SK-N-SH treated with all-trans-retinoic acid at 6 μM for 48 hours (cell line): ENCODE measurements around the gene RAB35.

ENCODE experiments used
- ATAC-seq: fragments of 200-7000 bp; cut with Tn5 transposase; 3 replicates; pipeline ENCODE4 v1.9.1; 2020; ENCODE audit warnings: mild to moderate bottlenecking, moderate library complexity
- ARNTL ChIP-seq: fragments of 450-650 bp; formaldehyde crosslinking; IDR thresholded peaks from 2 replicates; pipeline ENCODE4 v1.5.0; 2020; ENCODE audit warnings: low read depth, mild to moderate bottlenecking, moderate library complexity, borderline replicate concordance
- BACH2 ChIP-seq: fragments of 250-450 bp; sonication (Bioruptor Pico); IDR thresholded peaks from 2 replicates; pipeline ENCODE4 v1.9.0; 2021; ENCODE audit warnings: mild to moderate bottlenecking, borderline replicate concordance
- CREB5 ChIP-seq: fragments of 250-450 bp; sonication (Bioruptor Pico); IDR thresholded peaks from 2 replicates; pipeline ENCODE4 v1.5.1; 2020; ENCODE audit warnings: low read depth, mild to moderate bottlenecking, moderate library complexity
- CSDC2 ChIP-seq: fragments of 250-450 bp; sonication (Bioruptor Pico); IDR thresholded peaks from 2 replicates; pipeline ENCODE4 v1.5.0; 2020; ENCODE audit warnings: mild to moderate bottlenecking, moderate library complexity
- ESRRG ChIP-seq: fragments of 250-450 bp; sonication (Bioruptor Pico); IDR thresholded peaks from 2 replicates; pipeline ENCODE4 v1.6.1; 2021; ENCODE audit warnings: mild to moderate bottlenecking
- GLIS3 ChIP-seq: fragments of 250-450 bp; sonication (Bioruptor Pico); IDR thresholded peaks from 2 replicates; pipeline ENCODE4 v1.5.0; 2020; ENCODE audit warnings: mild to moderate bottlenecking, moderate library complexity
- ISL1 ChIP-seq: fragments of 250-450 bp; sonication (Bioruptor Pico); IDR thresholded peaks from 2 replicates; pipeline ENCODE4 v2.1.2; 2022; ENCODE audit warnings: mild to moderate bottlenecking, moderate library complexity
- OSR1 ChIP-seq: fragments of 250-450 bp; sonication (Bioruptor Pico); IDR thresholded peaks from 2 replicates; pipeline ENCODE4 v1.8.0; 2022; ENCODE audit warnings: moderate library complexity, mild to moderate bottlenecking, inconsistent platforms
- PATZ1 ChIP-seq: fragments of 250-450 bp; sonication (Bioruptor Pico); IDR thresholded peaks from 2 replicates; pipeline ENCODE4 v1.8.0; 2020; ENCODE audit warnings: mild to moderate bottlenecking, moderate library complexity, borderline replicate concordance
- POU6F1 ChIP-seq: fragments of 250-450 bp; sonication (Bioruptor Pico); IDR thresholded peaks from 2 replicates; pipeline ENCODE4 v1.8.0; 2021; ENCODE audit warnings: low read depth, mild to moderate bottlenecking, moderate library complexity, borderline replicate concordance
- PPARA ChIP-seq: fragments of 250-450 bp; sonication (Bioruptor Pico); IDR thresholded peaks from 2 replicates; pipeline ENCODE4 v1.5.0; 2020; ENCODE audit warnings: mild to moderate bottlenecking, borderline replicate concordance
- RARB ChIP-seq: fragments of 250-450 bp; sonication (Bioruptor Pico); IDR thresholded peaks from 2 replicates; pipeline ENCODE4 v1.8.0; 2021; ENCODE audit warnings: mild to moderate bottlenecking, moderate library complexity
- SNAI2 ChIP-seq: fragments of 250-450 bp; sonication (Bioruptor Pico); IDR thresholded peaks from 2 replicates; pipeline ENCODE4 v1.5.0; 2020; ENCODE audit warnings: mild to moderate bottlenecking, moderate library complexity
- TCF4 ChIP-seq: fragments of 250-450 bp; sonication (Bioruptor Pico); IDR thresholded peaks from 2 replicates; pipeline ENCODE4 v1.8.0; 2021; ENCODE audit warnings: mild to moderate bottlenecking, moderate library complexity, borderline replicate concordance
- TOX ChIP-seq: fragments of 250-450 bp; sonication (Bioruptor Pico); IDR thresholded peaks from 2 replicates; pipeline ENCODE4 v1.8.0; 2021; ENCODE audit warnings: mild to moderate bottlenecking, moderate library complexity, borderline replicate concordance
- TSHZ2 ChIP-seq: fragments of 250-450 bp; sonication (Bioruptor Pico); IDR thresholded peaks from 2 replicates; pipeline ENCODE4 v1.5.0; 2020; ENCODE audit warnings: mild to moderate bottlenecking, moderate library complexity
- ZC3H10 ChIP-seq: fragments of 250-450 bp; sonication (Bioruptor Pico); IDR thresholded peaks from 2 replicates; pipeline ENCODE4 v1.5.1; 2021; ENCODE audit warnings: mild to moderate bottlenecking, moderate library complexity
- ZFP3 ChIP-seq: fragments of 250-450 bp; sonication (Bioruptor Pico); IDR thresholded peaks from 2 replicates; pipeline ENCODE4 v1.5.0; 2020; ENCODE audit warnings: mild to moderate bottlenecking, moderate library complexity
- ZFP30 ChIP-seq: fragments of 450-650 bp; formaldehyde crosslinking; IDR thresholded peaks from 2 replicates; pipeline ENCODE4 v1.5.0; 2022; ENCODE audit warnings: mild to moderate bottlenecking, moderate library complexity
- ZNF565 ChIP-seq: fragments of 450-650 bp; formaldehyde crosslinking; conservative IDR thresholded peaks from 2 replicates; pipeline ENCODE4 v1.5.0; 2020; ENCODE audit warnings: low read depth, mild to moderate bottlenecking, moderate library complexity
- ZNF70 ChIP-seq: fragments of 450-650 bp; formaldehyde crosslinking; IDR thresholded peaks from 2 replicates; pipeline ENCODE4 v1.5.0; 2020; ENCODE audit warnings: mild to moderate bottlenecking, moderate library complexity
- ZNF8 ChIP-seq: fragments of 450-650 bp; formaldehyde crosslinking; IDR thresholded peaks from 2 replicates; pipeline ENCODE4 v1.5.0; 2020; ENCODE audit warnings: mild to moderate bottlenecking, moderate library complexity

The RAB35 gene

GRCh38 chr12:120095331-120095730 is 21.2 kb downstream of the RAB35 start:
- no peak for ATAC-seq
- no peak for TF ChIP-seq RARB (CRISPR knock-in tag)
- no peak for TF ChIP-seq ZFP3 (CRISPR knock-in tag)
- no peak for TF ChIP-seq POU6F1
- no peak for TF ChIP-seq ZFP30 (CRISPR knock-in tag)
- no peak for TF ChIP-seq CSDC2 (CRISPR knock-in tag)
- no peak for TF ChIP-seq BACH2 (CRISPR knock-in tag)
- no peak for TF ChIP-seq ZNF70 (CRISPR knock-in tag)
- TF ChIP-seq ZC3H10: no peak
- no peak for TF ChIP-seq TOX (CRISPR knock-in tag)
- TF ChIP-seq CREB5 (CRISPR knock-in tag): no peak
- no peak for TF ChIP-seq ZNF8 (CRISPR knock-in tag)
- TF ChIP-seq ESRRG (CRISPR knock-in tag): no peak
- no peak for TF ChIP-seq ARNTL (CRISPR knock-in tag)
- TF ChIP-seq TSHZ2 (CRISPR knock-in tag): no peak
- TF ChIP-seq PPARA (CRISPR knock-in tag): no peak
- no peak for TF ChIP-seq SNAI2 (CRISPR knock-in tag)
- TF ChIP-seq ISL1 (CRISPR knock-in tag): no peak

GRCh38 chr12:120094485-120094884 is 22.1 kb downstream of the RAB35 start:
- no peak for ATAC-seq
- TF ChIP-seq GLIS3 (CRISPR knock-in tag) (no peak), ZNF8 (CRISPR knock-in tag) (no peak), PATZ1 (CRISPR knock-in tag) (no peak), OSR1 (CRISPR knock-in tag) (no peak), ISL1 (CRISPR knock-in tag) (no peak), ARNTL (CRISPR knock-in tag) (no peak), ZNF565 (CRISPR knock-in tag) (no peak), TCF4 (CRISPR knock-in tag) (no peak), RARB (CRISPR knock-in tag) (no peak), PPARA (CRISPR knock-in tag) (no peak), SNAI2 (CRISPR knock-in tag) (no peak), TSHZ2 (CRISPR knock-in tag) (no peak), TOX (CRISPR knock-in tag) (no peak), CREB5 (CRISPR knock-in tag) (no peak), ZFP30 (CRISPR knock-in tag) (no peak), ESRRG (CRISPR knock-in tag) (no peak)
